Renal cortex interstitium (tissue), 11 donors: ENCODE data around the gene MIDN. TPM values are rescaled to one million over a fixed set of nuclear protein-coding genes. Genes with fewer than 3 reads are reported as not detected.

Experiments used
- DNase-seq, 11 donors: peaks; one replicate each; pipeline ENCODE4 v3.0.0-alpha.2; 2013; ENCODE audit warnings: low read depth in 9 of 11, low spot score in 4 of 11; ENCODE audit errors: extremely low read depth in 1 of 11
- polyA plus RNA-seq, 3 donors: library from polyadenylated mRNA; unstranded; fragments of 120-200 nt; gene quantifications; one replicate each; pipeline ENCODE4 v1.2.1, GENCODE V29; 2013; ENCODE audit not compliant: insufficient read length in 3 of 3

MIDN gene
- polyA plus RNA-seq, 3 donors = 42.1 to 70.7 (median 67.6) TPM

- DNase-seq = no peak
Measured at GRCh38 chr19:1252821-1253513, 4.6 kb downstream of the MIDN start.

DNA sequence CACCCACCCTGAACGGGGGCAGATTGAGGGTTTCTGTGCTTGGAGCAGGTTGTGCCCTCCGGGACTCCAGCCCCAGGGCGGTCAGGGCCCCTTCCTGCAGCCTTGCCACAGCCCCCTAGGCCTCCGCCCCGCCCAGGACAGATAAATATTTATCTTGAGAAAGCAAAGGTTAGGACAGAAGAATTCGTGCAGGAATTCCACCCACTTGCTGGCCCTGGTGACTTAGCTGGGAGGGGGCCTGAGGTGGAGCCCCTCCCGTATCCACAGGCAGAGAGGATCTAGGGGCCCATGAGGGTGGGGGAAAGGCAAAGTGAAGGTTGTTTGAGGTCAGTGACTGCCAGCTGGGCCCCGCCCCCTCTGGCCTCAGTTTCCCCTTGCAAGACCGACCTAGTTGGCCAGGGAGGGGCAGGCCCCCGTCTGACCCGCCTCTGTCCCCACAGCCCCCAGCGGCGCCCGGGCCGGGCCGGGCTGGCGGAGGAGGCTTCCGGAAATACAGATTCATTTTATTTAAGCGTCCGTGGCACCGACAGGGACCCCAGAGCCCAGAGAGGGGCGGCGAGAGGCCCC, 5.2 kb downstream of the MIDN start:
- no peak for DNase-seq

DNA sequence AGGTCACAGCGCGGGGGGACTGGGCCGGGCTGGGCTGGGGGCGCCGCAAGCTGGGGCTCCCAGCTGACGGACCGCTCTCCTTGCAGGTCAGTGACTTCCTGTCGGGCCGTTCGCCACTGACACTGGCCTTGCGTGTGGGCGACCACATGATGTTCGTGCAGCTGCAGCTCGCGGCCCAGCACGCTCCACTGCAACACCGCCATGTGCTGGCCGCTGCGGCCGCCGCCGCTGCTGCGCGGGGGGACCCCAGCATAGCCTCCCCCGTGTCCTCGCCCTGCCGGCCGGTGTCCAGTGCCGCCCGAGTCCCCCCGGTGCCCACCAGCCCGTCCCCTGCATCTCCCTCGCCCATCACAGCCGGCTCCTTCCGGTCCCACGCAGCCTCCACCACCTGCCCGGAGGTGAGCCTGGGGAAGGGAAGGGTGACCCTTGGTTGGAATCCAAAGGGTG, 5.7 kb downstream of the MIDN start:
- DNase-seq = no peak

DNA sequence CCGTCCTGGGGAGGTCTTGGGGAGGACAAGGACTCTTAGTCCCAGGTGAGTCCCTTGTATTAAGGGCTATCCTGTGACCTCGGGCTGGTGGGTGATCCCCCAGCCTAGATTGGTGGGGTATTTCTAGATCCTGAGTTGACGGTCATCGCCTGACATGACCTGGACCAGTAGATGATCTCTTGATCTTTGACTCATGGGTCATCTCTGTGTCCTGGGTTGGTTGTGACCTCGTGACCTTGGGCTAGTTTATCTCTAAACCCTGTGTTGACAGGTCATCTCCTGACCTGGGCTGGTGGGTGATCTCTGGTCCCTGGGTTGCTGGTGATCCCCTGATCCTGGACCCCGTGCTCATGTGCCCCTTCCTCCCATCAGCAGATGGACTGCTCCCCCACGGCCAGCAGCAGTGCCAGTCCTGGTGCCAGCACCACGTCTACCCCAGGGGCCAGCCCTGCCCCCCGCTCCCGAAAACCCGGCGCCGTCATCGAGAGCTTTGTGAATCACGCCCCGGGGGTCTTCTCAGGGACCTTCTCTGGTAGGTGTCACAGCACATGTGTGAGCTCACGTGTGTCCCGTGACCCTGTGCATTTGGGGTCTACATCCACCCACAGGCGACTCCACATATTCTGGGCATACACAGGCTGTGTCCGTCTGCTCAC, 6.3 kb downstream of the MIDN start:
- no peak for DNase-seq

DNA sequence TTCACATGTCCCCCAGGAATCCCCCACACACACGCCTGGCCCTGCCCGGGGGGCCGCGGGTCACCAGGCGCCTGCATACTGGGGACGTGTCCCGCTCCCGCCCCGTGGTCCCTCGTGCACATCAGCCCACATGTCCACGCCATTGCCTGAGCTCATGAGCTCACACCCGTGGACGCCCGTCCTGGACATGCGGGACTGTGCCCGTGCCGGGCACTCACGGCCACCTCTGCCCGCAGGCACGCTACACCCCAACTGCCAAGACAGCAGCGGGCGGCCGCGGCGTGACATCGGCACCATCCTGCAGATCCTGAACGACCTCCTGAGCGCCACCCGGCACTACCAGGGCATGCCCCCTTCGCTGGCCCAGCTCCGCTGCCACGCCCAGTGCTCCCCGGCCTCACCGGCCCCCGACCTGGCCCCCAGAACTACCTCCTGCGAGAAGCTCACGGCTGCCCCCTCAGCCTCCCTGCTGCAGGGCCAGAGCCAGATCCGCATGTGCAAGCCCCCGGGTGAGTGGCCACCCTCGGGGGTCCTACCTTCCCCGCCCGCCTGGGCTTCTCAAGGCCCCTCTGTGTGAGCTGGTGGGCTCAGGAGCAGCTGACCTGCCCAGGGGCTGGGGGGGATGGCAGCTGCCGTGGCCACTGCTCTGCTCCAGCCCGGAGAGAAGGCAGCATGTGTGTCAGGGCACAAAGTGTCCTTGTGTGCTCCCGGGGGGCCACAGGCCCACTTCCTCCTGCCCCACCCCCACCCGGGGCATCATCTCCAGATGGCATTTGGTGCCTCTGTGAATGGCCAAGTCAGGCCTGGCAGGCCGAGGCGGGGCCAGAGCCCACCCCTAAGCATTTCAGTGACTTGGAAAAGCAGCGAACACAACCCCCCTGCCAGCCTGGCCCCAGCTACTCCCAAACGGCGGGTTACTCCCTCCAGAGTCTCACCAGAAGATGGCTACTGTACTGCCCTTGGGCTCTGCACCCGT, 7.1 kb downstream of the MIDN start:
- no peak for DNase-seq

- DNase-seq = no peak
Measured at GRCh38 chr19:1256646-1257474, 8.5 kb downstream of the MIDN start.

DNA sequence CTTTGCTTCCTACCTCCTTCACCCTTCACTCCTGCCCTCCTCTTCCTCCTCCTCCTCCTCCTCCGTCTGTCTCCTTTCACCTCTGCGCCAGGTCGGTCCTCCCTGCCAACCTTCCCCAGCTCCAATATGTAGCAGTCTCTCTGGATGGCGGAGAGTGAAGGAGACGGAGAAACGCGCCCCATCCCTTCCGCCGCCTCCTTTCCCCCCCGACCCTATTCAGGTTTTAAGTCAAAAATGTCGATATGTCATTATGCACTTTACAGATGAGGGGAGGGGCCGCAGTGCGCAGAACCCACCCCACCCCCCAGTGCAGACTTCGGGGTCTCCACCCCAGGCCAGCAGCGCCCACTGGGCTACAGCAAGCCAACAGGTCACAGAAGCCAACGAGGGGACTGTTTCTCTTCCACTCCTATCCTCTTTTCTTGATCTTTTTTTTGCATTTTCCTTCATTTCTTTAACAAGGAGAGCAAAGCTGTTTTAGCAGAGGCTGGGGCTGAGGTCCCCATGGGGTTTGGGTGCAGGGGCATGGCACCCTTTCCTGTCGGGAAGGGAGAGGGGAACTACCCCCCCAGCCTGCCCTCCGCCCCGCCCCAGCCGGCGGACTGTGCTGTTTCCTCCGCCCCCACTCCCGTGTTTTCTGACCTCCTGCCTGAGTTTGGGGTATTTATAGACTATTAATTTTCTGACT, 9.2 kb downstream of the MIDN start:
- no peak for DNase-seq

DNA sequence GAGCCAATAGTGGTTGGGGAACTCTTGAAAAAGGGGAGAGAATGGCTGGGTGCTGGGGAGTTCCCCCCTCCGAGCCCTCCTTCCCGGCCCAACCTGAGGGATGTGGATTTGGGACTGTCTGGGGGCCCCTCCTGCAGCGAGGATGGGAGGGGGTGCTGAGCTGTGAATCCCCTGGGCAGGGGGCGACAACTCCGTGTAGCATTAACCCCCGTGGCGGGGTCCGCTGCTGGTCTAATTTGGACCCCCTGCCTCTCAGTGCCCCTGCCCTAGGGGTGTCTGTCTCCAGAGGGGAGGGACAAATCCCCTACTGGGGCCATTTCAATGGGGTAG, 9.7 kb downstream of the MIDN start:
- no peak for DNase-seq

DNA sequence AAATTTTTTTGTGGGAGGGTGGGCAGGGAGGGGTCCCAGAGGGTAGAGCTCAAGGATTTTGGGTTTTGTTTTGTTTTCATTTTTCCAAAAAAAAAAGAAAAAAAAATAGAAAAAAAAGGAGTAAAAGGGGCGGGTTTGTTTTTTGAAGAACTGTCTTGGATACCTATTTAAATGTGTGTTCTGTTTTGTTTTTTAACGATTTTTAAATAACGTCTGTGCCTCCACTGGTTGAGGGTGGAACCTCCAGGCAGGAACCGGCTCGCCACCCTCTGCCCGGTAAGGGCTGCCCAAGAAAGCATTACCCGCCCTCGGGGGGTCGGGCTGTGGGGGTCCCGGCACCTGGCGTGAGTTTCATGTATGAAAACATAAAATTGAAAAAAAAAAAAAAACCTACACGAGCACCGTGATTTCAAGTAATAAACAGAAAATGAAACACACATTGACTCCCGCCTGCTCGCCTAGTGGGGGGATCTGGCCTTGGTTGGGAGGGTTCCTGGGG, 10.4 kb downstream of the MIDN start:
- no peak for DNase-seq

DNA sequence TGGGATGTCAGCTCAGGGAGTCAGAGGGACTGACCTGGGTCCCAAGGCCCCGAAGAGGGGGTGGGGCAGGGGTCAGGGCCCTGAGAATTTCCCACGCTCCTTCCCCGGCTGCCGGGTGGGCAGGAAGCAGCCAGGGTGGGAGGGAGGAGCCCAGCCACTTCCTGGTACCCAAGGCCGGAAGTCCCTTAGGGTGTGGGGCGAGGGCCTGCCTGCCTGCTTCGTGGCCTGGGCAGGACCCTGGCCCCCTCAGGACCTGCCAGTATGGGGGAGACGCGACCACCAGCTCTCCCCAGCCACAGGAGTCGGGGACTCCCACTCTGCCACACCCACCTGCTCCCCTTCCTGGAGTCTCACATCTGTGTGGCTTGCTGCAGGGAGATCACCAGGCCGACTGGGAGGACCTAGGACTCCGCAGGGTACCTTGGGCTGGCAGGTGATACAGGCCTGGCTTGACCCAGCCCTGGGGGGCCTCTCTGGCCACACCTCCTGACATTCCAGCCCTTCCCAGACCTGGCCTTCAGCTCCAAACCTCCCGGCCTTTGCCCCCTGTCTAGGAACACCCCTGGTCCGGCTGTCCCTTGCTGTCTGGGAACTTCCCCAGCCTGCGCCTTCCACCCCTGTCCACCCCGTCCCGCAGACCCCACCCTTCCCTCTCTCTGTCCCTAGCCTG, 11.0 kb downstream of the MIDN start:
- no peak for DNase-seq

GRCh38 chr19:1259876-1260748, 11.7 kb downstream of the MIDN start:
- no peak for DNase-seq

GRCh38 chr19:1260749-1261537, 12.6 kb downstream of the MIDN start:
- peak in 10 of 11 donors; percentile 90 to 95 (median 94) for DNase-seq

DNA sequence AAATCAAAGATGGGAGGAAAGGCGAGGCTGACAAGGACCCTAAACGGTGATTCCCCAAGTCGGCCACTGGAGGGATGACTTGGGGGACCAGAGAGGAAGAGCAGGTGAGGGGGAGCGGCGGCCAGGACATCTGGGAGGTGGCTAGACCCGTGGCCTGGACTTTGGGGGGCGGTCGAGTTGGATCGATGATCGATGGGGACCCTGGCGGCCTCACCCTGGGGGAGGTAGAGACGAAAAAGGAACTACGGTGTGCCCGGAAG, 13.1 kb downstream of the MIDN start:
- no peak for DNase-seq

- no peak for DNase-seq
Measured at GRCh38 chr19:1261798-1262622, 13.6 kb downstream of the MIDN start.

DNA sequence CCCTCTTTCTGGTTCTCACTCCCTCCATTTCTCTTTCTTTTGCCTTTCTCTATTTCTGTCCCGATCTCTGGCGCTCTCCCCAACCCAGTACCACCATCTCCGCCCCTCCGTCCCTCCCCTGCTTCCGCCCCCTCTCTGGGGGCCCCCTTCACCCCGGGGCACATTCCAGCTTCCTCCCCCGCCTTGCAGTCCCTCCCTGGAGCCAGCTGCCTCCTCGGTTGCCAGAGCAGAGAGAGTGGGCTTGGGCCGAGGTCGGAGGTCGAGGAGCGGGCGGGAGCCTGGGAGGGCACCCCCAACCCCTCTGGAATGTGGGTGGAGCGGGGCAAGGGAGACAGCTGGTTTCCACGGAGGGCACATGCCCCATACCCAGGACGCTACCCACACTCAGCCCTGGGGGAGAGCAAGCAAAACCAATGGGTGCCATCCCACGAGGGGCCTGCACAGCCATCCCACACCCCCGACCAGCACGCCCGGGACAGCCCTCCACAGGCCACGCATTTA, 14.3 kb downstream of the MIDN start:
- no peak for DNase-seq
